HepG2 (cell line): Measurements from ENCODE around the gene CHTF18. TPM values are rescaled to one million over a fixed set of nuclear protein-coding genes. Genes with fewer than 3 reads are reported as not detected.

Experiments used
- AKAP8 ChIP-seq: sonication (generic); formaldehyde crosslinking; IDR thresholded peaks from 2 replicates; pipeline ENCODE4 v1.5.1; 2020; ENCODE audit warnings: mild to moderate bottlenecking, missing genetic modification reagents
- ARNT2 ChIP-seq: sonication (generic); formaldehyde crosslinking; IDR thresholded peaks from 2 replicates; pipeline ENCODE4 v1.8.0; 2022; ENCODE audit warnings: mild to moderate bottlenecking, low read depth, missing genetic modification reagents, moderate library complexity
- FOSL2 ChIP-seq: sonication (generic); formaldehyde crosslinking; IDR thresholded peaks from 2 replicates; pipeline ENCODE4 v1.4.0; 2020; ENCODE audit warnings: missing genetic modification reagents
- GATAD1 ChIP-seq: IDR thresholded peaks from 2 replicates; pipeline ENCODE4 v1.6.1; 2016; ENCODE audit warnings: missing genetic modification reagents, missing compliant biosample characterization
- KAT7 ChIP-seq: IDR thresholded peaks from 2 replicates; pipeline ENCODE4 v1.6.1; 2018; ENCODE audit warnings: borderline replicate concordance, missing compliant biosample characterization
- KDM5B ChIP-seq: sonication (generic); formaldehyde crosslinking; IDR thresholded peaks from 2 replicates; pipeline ENCODE4 v1.4.0; 2020; ENCODE audit warnings: missing genetic modification reagents, mild to moderate bottlenecking, borderline replicate concordance
- MIXL1 ChIP-seq: IDR thresholded peaks from 2 replicates; pipeline ENCODE4 v1.6.1; 2016
- MTA3 ChIP-seq: sonication (generic); formaldehyde crosslinking; IDR thresholded peaks from 2 replicates; pipeline ENCODE4 v1.4.0; 2020; ENCODE audit warnings: missing genetic modification reagents
- NCOA1 ChIP-seq: sonication (generic); formaldehyde crosslinking; IDR thresholded peaks from 2 replicates; pipeline ENCODE4 v1.9.0; 2021; ENCODE audit warnings: missing genetic modification reagents
- NCOA5 ChIP-seq: sonication (generic); formaldehyde crosslinking; IDR thresholded peaks from 2 replicates; pipeline ENCODE4 v1.4.0; 2020; ENCODE audit warnings: missing genetic modification reagents
- NFE2L1 ChIP-seq: sonication (generic); formaldehyde crosslinking; IDR thresholded peaks from 2 replicates; pipeline ENCODE4 v1.4.0; 2020; ENCODE audit warnings: missing genetic modification reagents, mild to moderate bottlenecking, borderline replicate concordance
- NONO ChIP-seq, 2 experiments: fragments of 450-650 bp in 1 of 2; sonication (generic) in 1 of 2; formaldehyde crosslinking in 1 of 2; IDR thresholded peaks in 1 of 2; conservative IDR thresholded peaks in 1 of 2; 2 replicates each; pipeline versions ENCODE4 v1.6.1 to v1.8.0; 2017 to 2022; ENCODE audit warnings: mild to moderate bottlenecking in 1 of 2, missing genetic modification reagents in 1 of 2, moderate library complexity in 1 of 2
- PCBP1 ChIP-seq: fragments of 200-400 bp; formaldehyde crosslinking; IDR thresholded peaks from 2 replicates; pipeline ENCODE4 v1.6.1; 2017; ENCODE audit warnings: mild to moderate bottlenecking, low read depth, low read length, borderline replicate concordance
- SIN3A ChIP-seq: IDR thresholded peaks from 2 replicates; pipeline ENCODE4 v1.6.1; 2011; ENCODE audit warnings: low read depth, mild to moderate bottlenecking, control low read depth, low read length, borderline replicate concordance
- ZNF235 ChIP-seq: sonication (generic); formaldehyde crosslinking; IDR thresholded peaks from 2 replicates; pipeline ENCODE4 v1.8.1; 2023; ENCODE audit warnings: mild to moderate bottlenecking, missing genetic modification reagents, borderline replicate concordance
- ZNF331 ChIP-seq: sonication (generic); formaldehyde crosslinking; IDR thresholded peaks from 2 replicates; pipeline ENCODE4 v1.4.0; 2020; ENCODE audit warnings: missing genetic modification reagents
- ZNF644 ChIP-seq: IDR thresholded peaks from 2 replicates; pipeline ENCODE4 v1.6.1; 2016; ENCODE audit warnings: low read depth
- ZNF652 ChIP-seq: IDR thresholded peaks from 2 replicates; pipeline ENCODE4 v1.6.1; 2016; ENCODE audit warnings: low read depth, borderline replicate concordance
- ZNF891 ChIP-seq: sonication (generic); formaldehyde crosslinking; IDR thresholded peaks from 2 replicates; pipeline ENCODE4 v1.5.0; 2020; ENCODE audit warnings: mild to moderate bottlenecking, missing genetic modification reagents
- polyA plus RNA-seq, 8 experiments: library from polyadenylated mRNA; depleted of rRNA in 3 of 8; stranded (reverse) in 7 of 8; unstranded in 1 of 8; fragments of >200 nt; fragmentation: Illumina TruSeq in 4 of 8; extraction: Trizol in 4 of 8; gene quantifications; 2 replicates each; pipeline versions ENCODE4 v1.2.1 to v1.2.3, GENCODE V29; 2011 to 2016; ENCODE audit warnings: low read depth in 4 of 8, missing spikeins in 1 of 8, mixed read lengths in 1 of 8; ENCODE audit not compliant: insufficient read depth in 1 of 8
- total RNA-seq, 5 experiments: library from RNA; depleted of rRNA; stranded (reverse); fragments of >200 nt; fragmentation: Illumina TruSeq; extraction: Trizol; gene quantifications; 2 replicates each; pipeline ENCODE4 v1.2.3, GENCODE V29; 2016; ENCODE audit warnings: low read depth in 1 of 5
- TF ChIP-seq, protein P1 (sequence below): sonication (generic); formaldehyde crosslinking; IDR thresholded peaks from 2 replicates; pipeline ENCODE4 v1.4.0; 2020; ENCODE audit warnings: missing genetic modification reagents
- TF ChIP-seq, protein P2 (sequence below): sonication (generic); formaldehyde crosslinking; IDR thresholded peaks from 2 replicates; pipeline ENCODE4 v1.4.0; 2020; ENCODE audit warnings: mild to moderate bottlenecking, missing genetic modification reagents

The CHTF18 gene
- total and polyA plus RNA-seq, 2 of the 13 experiments (the other 11 are each of a cell fraction or from before 2014, with no cell fraction given), result 8.6 to 22.9 TPM

DNA sequence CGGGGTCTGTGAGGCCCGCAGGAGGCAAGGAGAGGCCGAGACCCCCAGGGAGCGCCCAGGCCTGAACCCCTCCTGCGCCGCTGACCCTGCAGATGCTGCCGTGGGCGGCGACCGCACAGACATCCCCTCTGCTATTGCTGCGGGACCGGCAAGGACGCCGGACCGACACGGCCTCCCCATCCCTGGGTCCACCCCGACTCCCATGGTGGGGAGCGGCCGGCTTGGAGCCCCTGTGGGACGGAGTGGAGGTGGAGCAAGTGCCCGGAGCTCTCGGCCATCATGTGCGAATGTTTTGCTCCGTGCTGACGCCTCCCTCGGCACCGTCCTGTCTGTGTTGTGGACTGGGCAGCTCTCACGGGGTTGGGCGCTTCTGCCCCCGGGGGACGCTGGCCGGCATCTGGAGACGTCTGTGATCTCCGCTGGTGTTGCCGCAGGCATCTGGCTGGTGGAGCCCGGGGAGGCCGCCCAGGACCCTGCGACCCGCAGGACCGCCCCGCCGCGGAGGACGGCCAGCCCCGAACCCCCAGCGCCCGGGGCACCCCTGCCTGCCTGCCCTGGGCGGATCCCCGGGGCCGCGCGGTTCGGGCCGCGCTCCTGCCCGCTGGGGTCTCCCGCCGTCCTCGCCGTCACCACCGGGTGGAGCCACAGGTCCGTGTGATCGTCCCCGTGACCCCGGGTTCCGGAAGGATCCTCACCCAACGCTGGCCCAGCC, 24.9 kb downstream of the CHTF18 start (continued):
- no peak for TF ChIP-seq ZNF644
- TF ChIP-seq AKAP8 (CRISPR knock-in tag), result no peak
- no peak for TF ChIP-seq ZNF652 (CRISPR knock-in tag)
- TF ChIP-seq NCOA1 (CRISPR knock-in tag), result no peak
- no peak for TF ChIP-seq MTA3 (CRISPR knock-in tag)
- TF ChIP-seq ZNF331 (CRISPR knock-in tag), result no peak
- no peak for TF ChIP-seq GATAD1 (CRISPR knock-in tag)
- no peak for TF ChIP-seq ZNF891 (CRISPR knock-in tag)
- TF ChIP-seq PCBP1, result no peak
- TF ChIP-seq FOSL2, result 0 out of 2 replicates have a peak, but pooled peaks have one; percentile 8
- 0 out of 2 replicates have a peak, but pooled peaks have one; percentile 59 for TF ChIP-seq KDM5B
- TF ChIP-seq ZNF235 (CRISPR knock-in tag), result no peak
- TF ChIP-seq, protein P1, sequence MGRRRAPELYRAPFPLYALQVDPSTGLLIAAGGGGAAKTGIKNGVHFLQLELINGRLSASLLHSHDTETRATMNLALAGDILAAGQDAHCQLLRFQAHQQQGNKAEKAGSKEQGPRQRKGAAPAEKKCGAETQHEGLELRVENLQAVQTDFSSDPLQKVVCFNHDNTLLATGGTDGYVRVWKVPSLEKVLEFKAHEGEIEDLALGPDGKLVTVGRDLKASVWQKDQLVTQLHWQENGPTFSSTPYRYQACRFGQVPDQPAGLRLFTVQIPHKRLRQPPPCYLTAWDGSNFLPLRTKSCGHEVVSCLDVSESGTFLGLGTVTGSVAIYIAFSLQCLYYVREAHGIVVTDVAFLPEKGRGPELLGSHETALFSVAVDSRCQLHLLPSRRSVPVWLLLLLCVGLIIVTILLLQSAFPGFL (CRISPR knock-in tag), result no peak
- no peak for TF ChIP-seq NFE2L1
- no peak for TF ChIP-seq MIXL1 (CRISPR knock-in tag)
- TF ChIP-seq ARNT2 (CRISPR knock-in tag), result peak; percentile 36; the same call in 1 of the 2 replicates
- no peak for TF ChIP-seq SIN3A
- TF ChIP-seq NCOA5 (CRISPR knock-in tag), result no peak
- no peak for TF ChIP-seq NONO (IDR thresholded peaks at IDR 0.05)
- TF ChIP-seq NONO (CRISPR knock-in tag; conservative IDR thresholded peaks at IDR 0.05), result no peak
- TF ChIP-seq, protein P2, sequence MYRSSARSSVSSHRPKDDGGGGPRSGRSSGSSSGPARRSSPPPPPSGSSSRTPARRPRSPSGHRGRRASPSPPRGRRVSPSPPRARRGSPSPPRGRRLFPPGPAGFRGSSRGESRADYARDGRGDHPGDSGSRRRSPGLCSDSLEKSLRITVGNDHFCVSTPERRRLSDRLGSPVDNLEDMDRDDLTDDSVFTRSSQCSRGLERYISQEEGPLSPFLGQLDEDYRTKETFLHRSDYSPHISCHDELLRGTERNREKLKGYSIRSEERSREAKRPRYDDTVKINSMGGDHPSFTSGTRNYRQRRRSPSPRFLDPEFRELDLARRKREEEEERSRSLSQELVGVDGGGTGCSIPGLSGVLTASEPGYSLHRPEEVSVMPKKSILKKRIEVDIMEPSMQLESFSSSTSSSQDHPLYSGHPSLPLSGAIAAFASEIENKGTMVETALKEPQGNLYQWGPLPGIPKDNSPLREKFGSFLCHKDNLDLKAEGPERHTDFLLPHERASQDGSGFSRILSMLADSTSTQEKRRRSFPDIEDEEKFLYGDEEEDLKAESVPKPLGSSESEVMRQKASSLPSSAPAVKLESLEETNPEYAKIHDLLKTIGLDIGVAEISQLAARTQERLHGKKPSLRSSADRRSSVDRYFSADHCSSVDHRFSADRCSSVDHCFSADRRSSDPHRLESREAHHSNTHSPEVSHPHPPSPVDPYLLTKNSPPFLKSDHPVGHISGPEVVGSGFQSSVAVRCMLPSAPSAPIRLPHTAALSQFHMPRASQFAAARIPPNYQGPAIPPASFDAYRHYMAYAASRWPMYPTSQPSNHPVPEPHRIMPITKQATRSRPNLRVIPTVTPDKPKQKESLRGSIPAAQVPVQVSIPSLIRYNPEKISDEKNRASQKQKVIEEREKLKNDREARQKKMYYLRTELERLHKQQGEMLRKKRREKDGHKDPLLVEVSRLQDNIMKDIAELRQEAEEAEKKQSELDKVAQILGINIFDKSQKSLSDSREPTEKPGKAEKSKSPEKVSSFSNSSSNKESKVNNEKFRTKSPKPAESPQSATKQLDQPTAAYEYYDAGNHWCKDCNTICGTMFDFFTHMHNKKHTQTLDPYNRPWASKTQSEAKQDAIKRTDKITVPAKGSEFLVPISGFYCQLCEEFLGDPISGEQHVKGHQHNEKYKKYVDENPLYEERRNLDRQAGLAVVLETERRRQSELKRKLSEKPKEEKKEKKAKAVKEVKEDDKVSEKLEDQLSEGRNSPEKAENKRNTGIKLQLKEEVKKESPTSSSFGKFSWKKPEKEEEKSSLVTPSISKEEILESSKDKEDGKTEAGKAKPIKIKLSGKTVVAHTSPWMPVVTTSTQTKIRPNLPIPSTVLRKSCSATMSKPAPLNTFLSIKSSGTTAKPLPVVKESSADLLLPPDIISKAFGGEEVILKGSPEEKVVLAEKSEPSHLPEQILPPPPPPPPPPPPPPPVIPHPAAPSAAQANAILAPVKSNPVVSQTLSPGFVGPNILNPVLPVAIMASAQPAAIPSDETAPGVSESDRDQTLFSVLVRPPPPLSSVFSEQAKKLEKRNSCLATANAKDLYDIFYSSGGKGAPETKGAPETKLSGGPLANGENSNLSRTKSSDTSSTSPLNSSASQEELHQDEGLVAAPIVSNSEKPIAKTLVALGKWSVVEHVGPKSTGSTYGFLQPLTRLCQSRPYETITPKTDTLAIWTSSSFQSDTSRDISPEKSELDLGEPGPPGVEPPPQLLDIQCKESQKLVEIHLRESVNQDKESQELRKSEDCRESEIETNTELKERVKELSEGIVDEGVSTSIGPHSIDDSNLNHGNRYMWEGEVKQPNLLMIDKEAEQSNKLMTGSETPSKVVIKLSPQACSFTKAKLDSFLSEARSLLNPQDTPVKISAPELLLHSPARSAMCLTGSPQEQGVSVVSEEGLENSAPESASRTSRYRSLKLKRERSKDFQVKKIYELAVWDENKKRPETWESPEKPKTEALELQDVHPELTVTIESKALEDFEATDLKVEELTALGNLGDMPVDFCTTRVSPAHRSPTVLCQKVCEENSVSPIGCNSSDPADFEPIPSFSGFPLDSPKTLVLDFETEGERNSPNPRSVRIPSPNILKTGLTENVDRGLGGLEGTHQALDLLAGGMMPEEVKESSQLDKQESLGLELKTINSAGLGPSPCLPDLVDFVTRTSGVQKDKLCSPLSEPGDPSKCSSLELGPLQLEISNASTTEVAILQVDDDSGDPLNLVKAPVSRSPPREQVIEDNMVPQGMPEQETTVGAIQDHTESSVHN (CRISPR knock-in tag), result no peak
- no peak for TF ChIP-seq KAT7 (CRISPR knock-in tag)
